Body of pancreas (tissue), 4 donors: Measurements from ENCODE around the gene ARHGAP24. TPM values are rescaled to one million over a fixed set of nuclear protein-coding genes. Genes with fewer than 3 reads are reported as not detected.

Experiments
- ATAC-seq: fragments of 150-250 bp; one replicate; pipeline ENCODE4 v1.9.1; 2016
- DNase-seq, 4 donors: peaks; one replicate each; pipeline ENCODE4 v3.0.0-alpha.2; 2019
- H3K27ac ChIP-seq, 4 donors: fragments of 200-600 bp; sonication (generic); 1 replicate in 3 of 4; 2 replicates in 1 of 4; pipeline versions ENCODE4 v1.5.1 to v1.6.1; 2016 to 2019; ENCODE audit warnings: mild to moderate bottlenecking in 1 of 4, mixed read lengths in 1 of 4, moderate library complexity in 1 of 4
- H3K27me3 ChIP-seq, 2 donors: fragments of 200-600 bp; sonication (generic); one replicate each; pipeline ENCODE4 v1.6.0; 2016; ENCODE audit warnings: mild to moderate bottlenecking in 1 of 2
- H3K36me3 ChIP-seq, 2 donors: fragments of 200-600 bp; sonication (generic); replicated peaks in 1 of 2; 2 replicates each; pipeline ENCODE4 v1.5.1; 2016; ENCODE audit warnings: low read depth in 2 of 2; ENCODE audit not compliant: insufficient read depth in 1 of 2
- H3K4me1 ChIP-seq: fragments of 200-600 bp; sonication (generic); one replicate; pipeline ENCODE4 v1.6.0; 2016
- H3K4me3 ChIP-seq, 2 donors: fragments of 200-600 bp; sonication (generic); 1 replicate in 1 of 2; 2 replicates in 1 of 2; pipeline ENCODE4 v1.5.1; 2016 to 2019
- H3K9me3 ChIP-seq, 3 donors: fragments of 200-600 bp; sonication (generic); 1 replicate in 2 of 3; 2 replicates in 1 of 3; pipeline ENCODE4 v1.5.1; 2016
- POLR2A ChIP-seq, 3 donors: fragments of 450-650 bp; IDR thresholded peaks; one replicate each; pipeline ENCODE4 v1.6.1; 2016; ENCODE audit warnings: antibody characterized with exemption in 3 of 3, mild to moderate bottlenecking in 2 of 3
- WGBS, 2 donors: methylation state at CpG; one replicate each; pipeline ENCODE4 v1.1.5; 2017; 5-methylcytosine and 5-hydroxymethylcytosine counted together
- intact Hi-C: fragments of 100-400 bp; cut with DNase I; formaldehyde crosslinking; loops from one replicate; pipeline ENCODE4 v1.15.1; 2023
- total RNA-seq, 2 donors: library from RNA; depleted of rRNA; stranded (reverse); fragments of >200 nt; gene quantifications; one replicate each; pipeline ENCODE4 v1.1.0, GENCODE V29; 2016
- TF ChIP-seq, protein P1 (sequence below), 7 experiments: fragments of 450-650 bp in 4 of 7; fragments of 200-600 bp in 3 of 7; sonication (generic) in 3 of 7; IDR thresholded peaks; one replicate each; pipeline ENCODE4 v1.5.1; 2016 to 2019; ENCODE audit warnings: antibody characterized with exemption in 7 of 7

Gene ARHGAP24
- total RNA-seq, 2 donors from 2014 or later: 43.3 to 113 TPM

GRCh38 chr4:85994576-85994975 lies 519.6 kb downstream of the ARHGAP24 start:
- DNase-seq: no peak
- H3K4me1 ChIP-seq: no peaks in the 10 kb centered on the region
- ATAC-seq: no peak
- intact Hi-C loops: no loop called here
- H3K27me3 ChIP-seq: no peaks in the 10 kb centered on the region
- no peaks in the 10 kb centered on the region for H3K9me3 ChIP-seq
- TF ChIP-seq, protein P1, sequence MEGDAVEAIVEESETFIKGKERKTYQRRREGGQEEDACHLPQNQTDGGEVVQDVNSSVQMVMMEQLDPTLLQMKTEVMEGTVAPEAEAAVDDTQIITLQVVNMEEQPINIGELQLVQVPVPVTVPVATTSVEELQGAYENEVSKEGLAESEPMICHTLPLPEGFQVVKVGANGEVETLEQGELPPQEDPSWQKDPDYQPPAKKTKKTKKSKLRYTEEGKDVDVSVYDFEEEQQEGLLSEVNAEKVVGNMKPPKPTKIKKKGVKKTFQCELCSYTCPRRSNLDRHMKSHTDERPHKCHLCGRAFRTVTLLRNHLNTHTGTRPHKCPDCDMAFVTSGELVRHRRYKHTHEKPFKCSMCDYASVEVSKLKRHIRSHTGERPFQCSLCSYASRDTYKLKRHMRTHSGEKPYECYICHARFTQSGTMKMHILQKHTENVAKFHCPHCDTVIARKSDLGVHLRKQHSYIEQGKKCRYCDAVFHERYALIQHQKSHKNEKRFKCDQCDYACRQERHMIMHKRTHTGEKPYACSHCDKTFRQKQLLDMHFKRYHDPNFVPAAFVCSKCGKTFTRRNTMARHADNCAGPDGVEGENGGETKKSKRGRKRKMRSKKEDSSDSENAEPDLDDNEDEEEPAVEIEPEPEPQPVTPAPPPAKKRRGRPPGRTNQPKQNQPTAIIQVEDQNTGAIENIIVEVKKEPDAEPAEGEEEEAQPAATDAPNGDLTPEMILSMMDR (IDR thresholded peaks at IDR 0.05): no peak
- TF ChIP-seq POLR2A (IDR thresholded peaks at IDR 0.05): no peak
- H3K36me3 ChIP-seq: peaks cover 4 to 11% of the 10 kb centered on the region in 2 donors
- no peak overlapping the region for H3K4me3 ChIP-seq
- no peak overlapping the region for H3K27ac ChIP-seq

DNA sequence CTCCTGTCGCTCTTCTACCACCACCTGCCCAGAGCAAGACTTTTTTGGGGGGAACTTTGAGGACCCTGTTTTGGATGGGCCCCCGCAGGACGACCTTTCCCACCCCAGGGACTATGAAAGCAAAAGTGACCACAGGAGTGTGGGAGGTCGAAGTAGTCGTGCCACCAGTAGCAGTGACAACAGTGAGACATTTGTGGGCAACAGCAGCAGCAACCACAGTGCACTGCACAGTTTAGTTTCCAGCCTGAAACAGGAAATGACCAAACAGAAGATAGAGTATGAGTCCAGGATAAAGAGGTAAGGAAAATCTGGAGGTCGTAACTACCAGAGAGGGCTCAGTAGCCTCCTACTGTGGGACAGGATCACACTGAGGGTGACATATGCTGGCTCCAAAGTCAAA lies 520.4 kb downstream of the ARHGAP24 start:
- intact Hi-C loops: no loop called here
- Histone ChIP-seq H3K9me3 (no peaks in the 10 kb centered on the region), H3K27ac (no peak overlapping the region), H3K4me3 (no peak overlapping the region), H3K36me3 (peaks cover 4 to 11% of the 10 kb centered on the region in 2 donors), H3K4me1 (no peaks in the 10 kb centered on the region), H3K27me3 (no peaks in the 10 kb centered on the region)
- TF ChIP-seq, protein P1 (IDR thresholded peaks at IDR 0.05): no peak
- no peak for TF ChIP-seq POLR2A (IDR thresholded peaks at IDR 0.05)
- WGBS, 2 donors: 84 to 92% methylated on average over 6 of the region's 6 CpGs
- no peak for DNase-seq
- ATAC-seq: no peak

GRCh38 chr4:86001591-86001990 lies 526.6 kb downstream of the ARHGAP24 start:
- ATAC-seq (no peak), DNase-seq (no peak)
- Histone ChIP-seq H3K4me1 (no peaks in the 10 kb centered on the region), H3K9me3 (no peaks in the 10 kb centered on the region), H3K36me3 (no peaks in the 10 kb centered on the region), H3K4me3 (no peak overlapping the region), H3K27ac (no peak overlapping the region), H3K27me3 (no peaks in the 10 kb centered on the region)
- TF ChIP-seq, protein P1 (IDR thresholded peaks at IDR 0.05): no peak
- TF ChIP-seq POLR2A (IDR thresholded peaks at IDR 0.05): no peak
- intact Hi-C loops: no loop called here
- 91 to 100% methylated on average over 2 of the region's 2 CpGs for WGBS, 2 donors

GRCh38 chr4:86004030-86004429 lies 529.1 kb downstream of the ARHGAP24 start:
- DNase-seq: no peak
- H3K9me3 ChIP-seq: no peaks in the 10 kb centered on the region
- no peak for ATAC-seq
- no peak overlapping the region for H3K27ac ChIP-seq
- WGBS, 2 donors: 83 to 100% methylated on average over 2 of the region's 2 CpGs
- TF ChIP-seq POLR2A (IDR thresholded peaks at IDR 0.05): no peak
- TF ChIP-seq, protein P1 (IDR thresholded peaks at IDR 0.05): no peak
- H3K27me3 ChIP-seq: no peaks in the 10 kb centered on the region
- no peak overlapping the region for H3K4me3 ChIP-seq
- no peaks in the 10 kb centered on the region for H3K4me1 ChIP-seq
- H3K36me3 ChIP-seq: no peaks in the 10 kb centered on the region
- intact Hi-C loops: no loop called here

DNA sequence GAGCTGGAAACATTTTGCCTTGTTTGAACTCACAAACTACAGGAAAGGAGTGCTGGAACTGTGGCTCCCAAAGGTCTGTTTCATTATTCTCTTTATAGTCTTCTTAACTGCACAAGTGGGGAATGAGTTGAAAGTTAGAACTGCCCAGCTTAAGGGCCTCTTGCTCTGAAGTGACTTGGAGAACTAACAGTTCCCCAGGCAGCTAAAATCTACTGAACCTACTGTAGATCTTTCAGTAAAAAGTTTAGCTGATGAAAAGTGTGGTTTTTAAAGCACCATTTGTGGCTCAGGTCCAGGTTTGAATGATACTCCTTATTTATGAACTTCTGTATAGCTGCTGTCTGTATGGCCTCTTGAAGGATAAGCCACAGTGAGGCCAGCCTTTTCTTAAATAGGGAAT lies 531.1 kb downstream of the ARHGAP24 start:
- intact Hi-C loops: no loop called here
- Histone ChIP-seq H3K4me3 (no peak overlapping the region), H3K9me3 (no peaks in the 10 kb centered on the region), H3K27ac (no peak overlapping the region), H3K4me1 (no peaks in the 10 kb centered on the region), H3K36me3 (no peaks in the 10 kb centered on the region), H3K27me3 (no peaks in the 10 kb centered on the region)
- ATAC-seq (no peak), DNase-seq (no peak)
- TF ChIP-seq POLR2A (IDR thresholded peaks at IDR 0.05): no peak
